Activated gamma-delta T cell (primary cell): ENCODE measurements around the gene MIA.
"Not testable (repeated sequence)": the region's sequence is repeated elsewhere in the genome, so short reads cannot be mapped to it uniquely, and the experiment has no call there.

ENCODE experiments used
- DNase-seq: peaks from one replicate; lab custom pipeline; 2025; lab: John Stamatoyannopoulos, UW

The MIA gene

GRCh38 chr19:40822704-40823553 lies 47.6 kb downstream of the MIA start:
- not testable (repeated sequence) for DNase-seq

GRCh38 chr19:40824916-40825315 lies 49.6 kb downstream of the MIA start:
- DNase-seq = not testable (repeated sequence)

GRCh38 chr19:40825460-40826095 lies 50.3 kb downstream of the MIA start:
- not testable (repeated sequence) for DNase-seq

GRCh38 chr19:40826312-40826698 lies 51.0 kb downstream of the MIA start:
- DNase-seq = not testable (repeated sequence)

GRCh38 chr19:40826699-40827385 lies 51.5 kb downstream of the MIA start:
- not testable (repeated sequence) for DNase-seq
